ENCODE results near the gene CDKN2B-AS1. TPM values are rescaled to one million over a fixed set of nuclear protein-coding genes. Genes with fewer than 3 reads are reported as not detected.

The CDKN2B-AS1 gene
- total and polyA plus RNA-seq, 2 of the 13 experiments (the other 11 are each of a cell fraction or from before 2014, with no cell fraction given), result 0.64 to 2.3 TPM

- no peak overlapping the region for H3K9ac ChIP-seq (ENCODE audit: insufficient read depth, low read depth, low read length)
- no peaks in the 10 kb centered on the region for H3K36me3 ChIP-seq (replicated peaks in 1 of 2; ENCODE audit: control insufficient read depth in 1 of 2, insufficient read depth in 2 of 2, low read length in 2 of 2)
- intact Hi-C loops (cut with micrococcal nuclease; ENCODE audit: unreplicated experiment) (no loop called here), in situ Hi-C loops (cut with HindIII; ENCODE audit: extremely low pct_ligation_motif_present, low pct_unique_long_range_greater_than_20kb) (no loop called here)
- H3K4me1 ChIP-seq (ENCODE audit: insufficient read depth, low read length), result no peaks in the 10 kb centered on the region
- H3K79me2 ChIP-seq (ENCODE audit: insufficient read depth, low read length), result no peaks in the 10 kb centered on the region
- no TSS peak for BruUV-seq (replicated peaks)
- H2AFZ ChIP-seq (ENCODE audit: low read length), result no peak overlapping the region
- no peak overlapping the region for H3K27ac ChIP-seq (ENCODE audit: extremely low read length, insufficient read depth, low read length)
- no peaks in the 10 kb centered on the region for H4K20me1 ChIP-seq (ENCODE audit: insufficient read depth, low read length)
- no peaks in the 10 kb centered on the region for H3K9me3 ChIP-seq (ENCODE audit: low read length)
- CTCF ChIA-PET (ENCODE audit: low intra/inter-chr PET ratio, low total read pairs), result no interaction called here
- no peak for ATAC-seq
- 0 out of 5 replicates have a peak, but pooled peaks cover 0 to 1% of the 10 kb centered on the region in 2 experiments for H3K27me3 ChIP-seq (ENCODE audit: control insufficient read depth in 1 of 2, insufficient read depth in 2 of 2, low read length in 2 of 2)
- no peak overlapping the region for H3K4me3 ChIP-seq (replicated peaks in 1 of 3; ENCODE audit: insufficient read depth in 1 of 3, low read depth in 2 of 3, low read length in 3 of 3)
- no peak for DNase-seq (ENCODE audit: low spot score)
- no peak overlapping the region for H3K4me2 ChIP-seq (ENCODE audit: low read depth, low read length)
- POLR2A ChIA-PET, result no interaction called here
- FAIRE-seq, result no peak
- TF ChIP-seq GTF3A (CRISPR knock-in tag; conservative IDR thresholded peaks at IDR 0.05), result no peak
- TF ChIP-seq ZNF34 (CRISPR knock-in tag; IDR thresholded peaks at IDR 0.05; ENCODE audit: borderline replicate concordance), result no peak
- no peak for TF ChIP-seq ZNF770 (CRISPR knock-in tag; IDR thresholded peaks at IDR 0.05)
- TF ChIP-seq ZBED4 (CRISPR knock-in tag; IDR thresholded peaks at IDR 0.05; ENCODE audit: borderline replicate concordance), result no peak
- TF ChIP-seq ZNF800 (CRISPR knock-in tag; IDR thresholded peaks at IDR 0.05), result no peak
- TF ChIP-seq HNF4A (CRISPR knock-in tag; IDR thresholded peaks at IDR 0.05), result no peak
- no peak for TF ChIP-seq MED8 (CRISPR knock-in tag; IDR thresholded peaks at IDR 0.05; ENCODE audit: insufficient replicate concordance)
Observed at GRCh38 chr9:22148528-22148875, 153.9 kb downstream of the CDKN2B-AS1 start.

Measured in HepG2 (cell line).